A673 (cell line): ENCODE measurements around the gene CHKA.

Experiments
- CTCF ChIP-seq: fragments of 300-800, 200-600 bp; sonication (generic); conservative IDR thresholded peaks from 2 replicates; pipeline ENCODE4 v1.5.1; 2017; ENCODE audit warnings: low read depth, mild to moderate bottlenecking, antibody characterized with exemption, low read length, moderate library complexity, mixed read lengths
- EZH2 ChIP-seq: fragments of 200-600 bp; sonication (generic); IDR thresholded peaks from 2 replicates; pipeline ENCODE4 v1.6.1; 2017; ENCODE audit warnings: borderline replicate concordance, low read depth, mild to moderate bottlenecking, mixed read lengths, antibody characterized with exemption, low read length; ENCODE audit not compliant: poor library complexity, severe bottlenecking

GRCh38 chr11:68027667-68028066 is 93.5 kb downstream of the CHKA start:
- TF ChIP-seq CTCF: no peak
- TF ChIP-seq EZH2: no peak
